Renal cortex interstitium (tissue), 11 donors: ENCODE measurements around the gene C15orf39. TPM values are rescaled to one million over a fixed set of nuclear protein-coding genes. Genes with fewer than 3 reads are reported as not detected.
"Not testable (repeated sequence)": the region's sequence is repeated elsewhere in the genome, so short reads cannot be mapped to it uniquely, and the experiment has no call there.

Experiments
- DNase-seq, 11 donors: peaks; one replicate each; pipeline ENCODE4 v3.0.0-alpha.2; 2013; ENCODE audit warnings: low read depth in 9 of 11, low spot score in 4 of 11; ENCODE audit errors: extremely low read depth in 1 of 11
- polyA plus RNA-seq, 3 donors: library from polyadenylated mRNA; unstranded; fragments of 120-200 nt; gene quantifications; one replicate each; pipeline ENCODE4 v1.2.1, GENCODE V29; 2013; ENCODE audit not compliant: insufficient read length in 3 of 3

Gene C15orf39
- polyA plus RNA-seq, 3 donors, result 9.0 to 12.3 (median 11.9) TPM

GRCh38 chr15:75235760-75236729, 34.4 kb downstream of the C15orf39 start:
- no peak for DNase-seq

- DNase-seq, result no peak
Observed at GRCh38 chr15:75237316-75237982, 35.8 kb downstream of the C15orf39 start.

- DNase-seq, result no peak
Observed at GRCh38 chr15:75238150-75238549, 36.5 kb downstream of the C15orf39 start.

- DNase-seq, result not testable (repeated sequence)
Observed at GRCh38 chr15:75245741-75246140, 44.1 kb downstream of the C15orf39 start.

GRCh38 chr15:75248991-75249390, 47.3 kb downstream of the C15orf39 start:
- DNase-seq, result not testable (repeated sequence)

- no peak for DNase-seq
Observed at GRCh38 chr15:75249726-75250125, 48.0 kb downstream of the C15orf39 start.

- DNase-seq, result not testable (repeated sequence)
Observed at GRCh38 chr15:75251343-75251742, 49.7 kb downstream of the C15orf39 start.

- DNase-seq, result not testable (repeated sequence)
Observed at GRCh38 chr15:75252285-75252684, 50.6 kb downstream of the C15orf39 start.

- not testable (repeated sequence) for DNase-seq
Observed at GRCh38 chr15:75258034-75258433, 56.4 kb downstream of the C15orf39 start, which contains the start of gene GOLGA6C. TSS of gene GOLGA6C (plus strand) at chr15:75258334. CDS start at chr15:75258599, 265 bp downstream.

- not testable (repeated sequence) for DNase-seq
Observed at GRCh38 chr15:75258620-75259343, 57.1 kb downstream of the C15orf39 start.

- not testable (repeated sequence) for DNase-seq
Observed at GRCh38 chr15:75259873-75260272, 58.2 kb downstream of the C15orf39 start.

Other genes starting within 250 kb of the C15orf39 start
- gene RPP25, start 245.1 kb upstream of the C15orf39 start, polyA plus RNA-seq, result 1 to 10 TPM; 2.1 to 3.4 (median 2.5) TPM
- 10 to 100 TPM; 19.9 to 25.7 (median 21.7) TPM for gene SCAMP5, start 206.3 kb upstream of the C15orf39 start, polyA plus RNA-seq
- gene PPCDC, start 178.3 kb upstream of the C15orf39 start, polyA plus RNA-seq, result 10 to 100 TPM; 10.2 to 15.7 (median 12.5) TPM
- gene GOLGA6C, start 56.5 kb downstream of the C15orf39 start, polyA plus RNA-seq, result not detected
- under 1 TPM; 0.20 to 0.56 (median 0.40) TPM for gene GOLGA6D, start 81.0 kb downstream of the C15orf39 start, polyA plus RNA-seq
- 100 to 1,000 TPM in 1 of 3 donors, 10 to 100 TPM in 2; 81.8 to 107 (median 99.9) TPM for gene COMMD4, start 134.2 kb downstream of the C15orf39 start, polyA plus RNA-seq
- gene NEIL1, start 145.2 kb downstream of the C15orf39 start, polyA plus RNA-seq, result 10 to 100 TPM; 17.3 to 36.7 (median 17.6) TPM
- 100 to 1,000 TPM; 112 to 202 (median 125) TPM for gene MAN2C1, start 166.7 kb downstream of the C15orf39 start, polyA plus RNA-seq
- 10 to 100 TPM; 53.7 to 63.0 (median 57.7) TPM for gene SIN3A, start 249.8 kb downstream of the C15orf39 start, polyA plus RNA-seq